GM23338 (cell line): ENCODE results near the gene MACROD1. TPM values are rescaled to one million over a fixed set of nuclear protein-coding genes. Genes with fewer than 3 reads are reported as not detected.

Source experiments
- ATAC-seq: fragments of 200-7000 bp; cut with Tn5 transposase; 3 replicates; pipeline ENCODE4 v1.9.1; 2020
- DNase-seq: peaks from one replicate; pipeline ENCODE4 v3.0.0-alpha.2; 2015; ENCODE audit warnings: low spot score
- H2AFZ ChIP-seq: fragments of 200-600 bp; sonication (generic); 2 replicates; pipeline ENCODE4 v1.8.0; 2016; ENCODE audit warnings: antibody characterized with exemption, mild to moderate bottlenecking, moderate library complexity
- H3F3A ChIP-seq: fragments of 200-600 bp; sonication (generic); replicated peaks from 2 replicates; pipeline ENCODE4 v1.8.0; 2017; ENCODE audit warnings: antibody characterized with exemption, mixed run types, low read depth
- H3K27ac ChIP-seq: fragments of 200-600 bp; sonication (generic); 2 replicates; pipeline ENCODE4 v1.6.1; 2016; ENCODE audit warnings: low read depth
- H3K27me3 ChIP-seq: fragments of 200-600 bp; sonication (generic); 2 replicates; pipeline ENCODE4 v1.8.0; 2016; ENCODE audit warnings: mild to moderate bottlenecking, mixed run types, moderate library complexity; ENCODE audit not compliant: insufficient read depth
- H3K36me3 ChIP-seq: fragments of 200-600 bp; sonication (generic); 2 replicates; pipeline ENCODE4 v1.8.0; 2016; ENCODE audit warnings: mild to moderate bottlenecking; ENCODE audit not compliant: insufficient read depth
- H3K4me1 ChIP-seq: fragments of 200-600 bp; sonication (generic); 2 replicates; pipeline ENCODE4 v1.8.0; 2016; ENCODE audit warnings: mild to moderate bottlenecking, moderate library complexity; ENCODE audit not compliant: insufficient read depth
- H3K4me2 ChIP-seq: fragments of 200-600 bp; sonication (generic); 2 replicates; pipeline ENCODE4 v1.7.1; 2017; ENCODE audit warnings: mixed run types
- H3K4me3 ChIP-seq: fragments of 200-600 bp; sonication (generic); 2 replicates; pipeline ENCODE4 v1.6.1; 2016; ENCODE audit warnings: mixed run types
- H3K79me2 ChIP-seq: fragments of 200-600 bp; sonication (generic); replicated peaks from 2 replicates; pipeline ENCODE4 v1.8.0; 2017; ENCODE audit warnings: mild to moderate bottlenecking; ENCODE audit not compliant: insufficient read depth
- H3K9me2 ChIP-seq: fragments of 200-600 bp; sonication (generic); 2 replicates; pipeline ENCODE4 v1.8.0; 2017; ENCODE audit not compliant: insufficient read depth
- H4K20me1 ChIP-seq: fragments of 200-600 bp; sonication (generic); replicated peaks from 2 replicates; pipeline ENCODE4 v1.8.0; 2017; ENCODE audit warnings: mild to moderate bottlenecking; ENCODE audit not compliant: insufficient read depth
- H3K27ac Mint-ChIP-seq: 2 replicates; pipeline ENCODE4 v1.8.0; 2020; ENCODE audit warnings: inconsistent platforms, mild to moderate bottlenecking, moderate library complexity, mixed read lengths
- H3K27me3 Mint-ChIP-seq: 3 replicates; pipeline ENCODE4 v1.8.0; 2022; ENCODE audit warnings: low read depth, mild to moderate bottlenecking, moderate library complexity, mixed read lengths, inconsistent platforms; ENCODE audit not compliant: insufficient read depth, poor library complexity
- H3K36me3 Mint-ChIP-seq: 3 replicates; pipeline ENCODE4 v1.8.0; 2021; ENCODE audit warnings: low read depth, mild to moderate bottlenecking, inconsistent platforms, moderate library complexity, mixed read lengths
- H3K4me1 Mint-ChIP-seq: 3 replicates; pipeline ENCODE4 v1.8.0; 2020; ENCODE audit warnings: mild to moderate bottlenecking, inconsistent platforms, mixed read lengths
- H3K4me3 Mint-ChIP-seq: 3 replicates; pipeline ENCODE4 v1.8.0; 2021; ENCODE audit warnings: moderate library complexity, mild to moderate bottlenecking, inconsistent platforms, mixed read lengths
- H3K9me3 Mint-ChIP-seq: 3 replicates; pipeline ENCODE4 v1.8.0; 2020; ENCODE audit warnings: moderate library complexity, mild to moderate bottlenecking, inconsistent platforms, mixed read lengths
- CTCF ChIP-seq, 2 experiments: fragments of 200-600 bp in 1 of 2; sonication (generic) in 1 of 2; conservative IDR thresholded peaks; 2 replicates each; pipeline versions ENCODE4 v1.5.1 to v1.6.1; 2016 to 2017; ENCODE audit warnings: antibody characterized with exemption in 2 of 2, low read depth in 2 of 2, mild to moderate bottlenecking in 2 of 2, moderate library complexity in 1 of 2
- ETS1 ChIP-seq: IDR thresholded peaks from 2 replicates; pipeline ENCODE4 v1.6.1; 2016; ENCODE audit warnings: antibody characterized with exemption
- EZH2phosphoT487 ChIP-seq: fragments of 200-600 bp; sonication (generic); IDR thresholded peaks from one replicate; pipeline ENCODE4 v1.8.1; 2018; ENCODE audit warnings: antibody characterized with exemption; ENCODE audit not compliant: unreplicated experiment
- JUNB ChIP-seq: IDR thresholded peaks from one replicate; pipeline ENCODE4 v1.6.1; 2016; ENCODE audit warnings: antibody characterized with exemption; ENCODE audit not compliant: unreplicated experiment
- REST ChIP-seq: IDR thresholded peaks from one replicate; pipeline ENCODE4 v1.6.1; 2018; ENCODE audit warnings: antibody characterized with exemption; ENCODE audit not compliant: unreplicated experiment
- STAT1 ChIP-seq: IDR thresholded peaks from one replicate; pipeline ENCODE4 v1.6.1; 2016; ENCODE audit warnings: antibody characterized with exemption; ENCODE audit not compliant: unreplicated experiment
- polyA plus RNA-seq: library from polyadenylated mRNA; unstranded; fragments of >200 nt; fragmentation: Nextera tagmentation; extraction: Ambion mirVana; gene quantifications from 2 replicates; pipeline ENCODE4 v1.2.1, GENCODE V29; 2016
- total RNA-seq: library from RNA; depleted of rRNA; stranded (reverse); fragments of >200 nt; shearing (Covaris generic); gene quantifications from 2 replicates; pipeline ENCODE4 v1.2.3, GENCODE V29; 2014

The MACROD1 gene
- total and polyA plus RNA-seq, 2 experiments from 2014 or later = 33.0 to 51.6 TPM

GRCh38 chr11:64103277-64103985 is 62.5 kb downstream of the MACROD1 start:
- Histone ChIP-seq H3K36me3 (no peaks in the 10 kb centered on the region), H2AFZ (no peak overlapping the region), H3K27me3 (peaks cover 38% of the 10 kb centered on the region), H3K79me2 (no peaks in the 10 kb centered on the region), H3K4me2 (no peak overlapping the region), H3K9me2 (peaks cover 4% of the 10 kb centered on the region; the same call in 1 of the 2 replicates), H4K20me1 (peaks cover 2% of the 10 kb centered on the region; the same call in 1 of the 2 replicates), H3K27ac (no peak overlapping the region), H3K4me3 (no peak overlapping the region), H3K4me1 (0 out of 2 replicates have a peak, but pooled peaks cover 3% of the 10 kb centered on the region), H3F3A (0 out of 2 replicates have a peak, but pooled peaks cover 4% of the 10 kb centered on the region)
- Mint-ChIP-seq H3K9me3 (no peaks in the 10 kb centered on the region; the same call in 2 of the 3 replicates), H3K27me3 (peaks cover 42% of the 10 kb centered on the region), H3K4me1 (peaks cover 5% of the 10 kb centered on the region; the same call in 2 of the 3 replicates), H3K36me3 (no peaks in the 10 kb centered on the region; the same call in 2 of the 3 replicates), H3K4me3 (no peak overlapping the region), H3K27ac (no peak overlapping the region)
- DNase-seq (no peak), ATAC-seq (no peak)
- TF ChIP-seq REST (no peak), STAT1 (no peak), JUNB (no peak), EZH2phosphoT487 (no peak), CTCF (conservative IDR thresholded peaks at IDR 0.05; ENCODE audit: low read depth in 2 of 2) (no peak), ETS1 (no peak)
